A673 (cell line): Measurements from ENCODE around the gene CP.

Experiments used
- EZH2 ChIP-seq: fragments of 200-600 bp; sonication (generic); IDR thresholded peaks from 2 replicates; pipeline ENCODE4 v1.6.1; 2017; ENCODE audit warnings: borderline replicate concordance, low read depth, mild to moderate bottlenecking, mixed read lengths, antibody characterized with exemption, low read length; ENCODE audit not compliant: poor library complexity, severe bottlenecking
- TF ChIP-seq, protein P1 (sequence below): fragments of 300-800, 200-600 bp; sonication (generic); conservative IDR thresholded peaks from 2 replicates; pipeline ENCODE4 v1.5.1; 2017; ENCODE audit warnings: low read depth, mild to moderate bottlenecking, antibody characterized with exemption, low read length, moderate library complexity, mixed read lengths

DNA sequence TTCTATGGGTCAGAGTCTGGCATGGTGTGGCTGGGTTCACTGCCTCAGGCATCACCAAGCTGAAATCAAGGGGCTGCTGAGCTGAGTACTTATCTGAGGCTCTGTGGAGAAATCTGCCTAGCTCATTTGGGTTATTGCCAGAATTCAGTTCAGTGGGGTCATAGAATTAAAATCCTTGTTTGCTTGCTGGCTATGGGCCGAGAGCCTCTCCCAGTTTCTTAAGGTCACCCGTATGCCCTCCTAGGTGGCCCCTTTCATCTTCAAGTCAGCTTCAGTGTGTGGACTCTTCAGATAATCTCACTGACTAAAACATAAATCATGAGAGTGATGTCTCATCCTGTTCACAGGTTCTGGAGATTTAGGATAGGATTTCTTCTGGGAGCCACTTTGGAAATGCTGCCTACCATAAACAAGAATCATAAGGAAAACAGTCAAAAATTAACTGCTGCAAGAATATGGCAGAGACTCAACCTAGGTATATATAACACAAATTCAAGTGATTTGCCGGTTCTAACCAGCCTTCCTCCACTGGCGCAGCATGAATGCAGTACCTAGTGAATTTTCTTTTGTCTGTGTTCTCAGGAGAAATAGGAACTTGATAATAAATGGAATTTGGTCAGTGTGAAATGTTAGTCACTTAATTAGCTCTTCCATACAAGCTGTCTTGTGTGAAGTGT, 5.3 kb downstream of the CP start:
- no peak for TF ChIP-seq EZH2
- TF ChIP-seq, protein P1, sequence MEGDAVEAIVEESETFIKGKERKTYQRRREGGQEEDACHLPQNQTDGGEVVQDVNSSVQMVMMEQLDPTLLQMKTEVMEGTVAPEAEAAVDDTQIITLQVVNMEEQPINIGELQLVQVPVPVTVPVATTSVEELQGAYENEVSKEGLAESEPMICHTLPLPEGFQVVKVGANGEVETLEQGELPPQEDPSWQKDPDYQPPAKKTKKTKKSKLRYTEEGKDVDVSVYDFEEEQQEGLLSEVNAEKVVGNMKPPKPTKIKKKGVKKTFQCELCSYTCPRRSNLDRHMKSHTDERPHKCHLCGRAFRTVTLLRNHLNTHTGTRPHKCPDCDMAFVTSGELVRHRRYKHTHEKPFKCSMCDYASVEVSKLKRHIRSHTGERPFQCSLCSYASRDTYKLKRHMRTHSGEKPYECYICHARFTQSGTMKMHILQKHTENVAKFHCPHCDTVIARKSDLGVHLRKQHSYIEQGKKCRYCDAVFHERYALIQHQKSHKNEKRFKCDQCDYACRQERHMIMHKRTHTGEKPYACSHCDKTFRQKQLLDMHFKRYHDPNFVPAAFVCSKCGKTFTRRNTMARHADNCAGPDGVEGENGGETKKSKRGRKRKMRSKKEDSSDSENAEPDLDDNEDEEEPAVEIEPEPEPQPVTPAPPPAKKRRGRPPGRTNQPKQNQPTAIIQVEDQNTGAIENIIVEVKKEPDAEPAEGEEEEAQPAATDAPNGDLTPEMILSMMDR: no peak
